ENCODE results near the gene SNTG2. TPM values are rescaled to one million over a fixed set of nuclear protein-coding genes. Genes with fewer than 3 reads are reported as not detected.

Gene SNTG2
- total and polyA plus RNA-seq, 2 donors (not counting 3 experiments of a cell fraction or from before 2014, with no cell fraction given), result not detected

GRCh38 chr2:1350111-1350510 is 399.5 kb downstream of the SNTG2 start:
- FAIRE-seq (no peak), DNase-seq (ENCODE audit: low read depth, low spot score) (no peak)
- Histone ChIP-seq H3K79me2 (ENCODE audit: control insufficient read depth, insufficient read depth, low read length) (no peaks in the 10 kb centered on the region), H3K9me3 (replicated peaks; ENCODE audit: control insufficient read depth, insufficient read depth, low read length) (peaks cover 16% of the 10 kb centered on the region), H3K9me1 (replicated peaks; ENCODE audit: control insufficient read depth, extremely low read depth, insufficient read depth, low read length) (no peaks in the 10 kb centered on the region), H4K20me1 (replicated peaks; ENCODE audit: control insufficient read depth, extremely low read depth, insufficient read depth, low read length) (no peaks in the 10 kb centered on the region), H3K27me3 (ENCODE audit: control insufficient read depth in 2 of 2, insufficient read depth in 2 of 2, low read length in 2 of 2) (no peaks in the 10 kb centered on the region), H2AFZ (ENCODE audit: low read depth, low read length) (no peak overlapping the region), H3K27ac (ENCODE audit: insufficient read depth, low read depth, low read length) (no peak overlapping the region), H3K9ac (replicated peaks; ENCODE audit: extremely low read depth, insufficient read depth, low read length) (no peak overlapping the region), H3K4me3 (replicated peaks in 1 of 3; ENCODE audit: insufficient read depth in 1 of 3, low read depth in 1 of 3, low read length in 3 of 3) (no peak overlapping the region), H3K4me1 (ENCODE audit: control insufficient read depth, extremely low read depth, insufficient read depth, low read length) (no peaks in the 10 kb centered on the region), H3K4me2 (ENCODE audit: insufficient read depth, low read length) (no peak overlapping the region), H3K36me3 (ENCODE audit: control insufficient read depth in 2 of 2, extremely low read depth in 1 of 2, insufficient read depth in 2 of 2, low read length in 2 of 2) (no peaks in the 10 kb centered on the region)
- no TSS peak for BruUV-seq (replicated peaks)
- TF ChIP-seq, protein P1, sequence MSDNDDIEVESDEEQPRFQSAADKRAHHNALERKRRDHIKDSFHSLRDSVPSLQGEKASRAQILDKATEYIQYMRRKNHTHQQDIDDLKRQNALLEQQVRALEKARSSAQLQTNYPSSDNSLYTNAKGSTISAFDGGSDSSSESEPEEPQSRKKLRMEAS (IDR thresholded peaks at IDR 0.05; ENCODE audit: insufficient read depth, insufficient read length), result no peak
- no peak for TF ChIP-seq POLR2AphosphoS5 (IDR thresholded peaks at IDR 0.05; ENCODE audit: insufficient read depth, low read depth, low read length)
- TF ChIP-seq, protein P2, sequence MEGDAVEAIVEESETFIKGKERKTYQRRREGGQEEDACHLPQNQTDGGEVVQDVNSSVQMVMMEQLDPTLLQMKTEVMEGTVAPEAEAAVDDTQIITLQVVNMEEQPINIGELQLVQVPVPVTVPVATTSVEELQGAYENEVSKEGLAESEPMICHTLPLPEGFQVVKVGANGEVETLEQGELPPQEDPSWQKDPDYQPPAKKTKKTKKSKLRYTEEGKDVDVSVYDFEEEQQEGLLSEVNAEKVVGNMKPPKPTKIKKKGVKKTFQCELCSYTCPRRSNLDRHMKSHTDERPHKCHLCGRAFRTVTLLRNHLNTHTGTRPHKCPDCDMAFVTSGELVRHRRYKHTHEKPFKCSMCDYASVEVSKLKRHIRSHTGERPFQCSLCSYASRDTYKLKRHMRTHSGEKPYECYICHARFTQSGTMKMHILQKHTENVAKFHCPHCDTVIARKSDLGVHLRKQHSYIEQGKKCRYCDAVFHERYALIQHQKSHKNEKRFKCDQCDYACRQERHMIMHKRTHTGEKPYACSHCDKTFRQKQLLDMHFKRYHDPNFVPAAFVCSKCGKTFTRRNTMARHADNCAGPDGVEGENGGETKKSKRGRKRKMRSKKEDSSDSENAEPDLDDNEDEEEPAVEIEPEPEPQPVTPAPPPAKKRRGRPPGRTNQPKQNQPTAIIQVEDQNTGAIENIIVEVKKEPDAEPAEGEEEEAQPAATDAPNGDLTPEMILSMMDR (IDR thresholded peaks at IDR 0.05; ENCODE audit: extremely low read depth in 1 of 2, insufficient read depth in 1 of 2, low read depth in 1 of 2, low read length in 2 of 2), result no peak
- TF ChIP-seq JUN (IDR thresholded peaks at IDR 0.05; ENCODE audit: borderline replicate concordance, insufficient read depth, insufficient read length, low read depth), result no peak
- no peak for TF ChIP-seq GATA2 (IDR thresholded peaks at IDR 0.05; ENCODE audit: insufficient read depth, insufficient read length, low read depth, low read length)
- no peak for TF ChIP-seq MYC (IDR thresholded peaks at IDR 0.05; ENCODE audit: low read depth, low read length)
- no peak for TF ChIP-seq FOS (IDR thresholded peaks at IDR 0.05; ENCODE audit: borderline replicate concordance, insufficient read depth, low read length)
- TF ChIP-seq POLR2A (IDR thresholded peaks at IDR 0.05; ENCODE audit: low read depth, low read length), result no peak
- no peak for TF ChIP-seq EZH2 (IDR thresholded peaks at IDR 0.05; ENCODE audit: borderline replicate concordance, low read depth, low read length, severe bottlenecking)
- ChIA-PET CTCF (no interaction called here), POLR2A (no interaction called here)
- intact Hi-C loops (cut with micrococcal nuclease), result no loop called here
- dilution Hi-C loops (cut with MboI; ENCODE audit: extremely low pct_ligation_motif_present, low sequenced_read_pairs), result no loop called here
